VCaP (cell line): Measurements from ENCODE around the gene NCOA7.
A peak's percentile ranks its signal among the peaks of the same experiment; 100 is the strongest.

ENCODE experiments used
- H3K27ac ChIP-seq: fragments of 450-650 bp; 2 replicates; pipeline ENCODE4 v1.5.1; 2017
- TF ChIP-seq, protein P1 (sequence below): fragments of 450-650 bp; conservative IDR thresholded peaks from 2 replicates; pipeline ENCODE4 v1.5.1; 2017; ENCODE audit warnings: mild to moderate bottlenecking, moderate library complexity

NCOA7 gene

DNA sequence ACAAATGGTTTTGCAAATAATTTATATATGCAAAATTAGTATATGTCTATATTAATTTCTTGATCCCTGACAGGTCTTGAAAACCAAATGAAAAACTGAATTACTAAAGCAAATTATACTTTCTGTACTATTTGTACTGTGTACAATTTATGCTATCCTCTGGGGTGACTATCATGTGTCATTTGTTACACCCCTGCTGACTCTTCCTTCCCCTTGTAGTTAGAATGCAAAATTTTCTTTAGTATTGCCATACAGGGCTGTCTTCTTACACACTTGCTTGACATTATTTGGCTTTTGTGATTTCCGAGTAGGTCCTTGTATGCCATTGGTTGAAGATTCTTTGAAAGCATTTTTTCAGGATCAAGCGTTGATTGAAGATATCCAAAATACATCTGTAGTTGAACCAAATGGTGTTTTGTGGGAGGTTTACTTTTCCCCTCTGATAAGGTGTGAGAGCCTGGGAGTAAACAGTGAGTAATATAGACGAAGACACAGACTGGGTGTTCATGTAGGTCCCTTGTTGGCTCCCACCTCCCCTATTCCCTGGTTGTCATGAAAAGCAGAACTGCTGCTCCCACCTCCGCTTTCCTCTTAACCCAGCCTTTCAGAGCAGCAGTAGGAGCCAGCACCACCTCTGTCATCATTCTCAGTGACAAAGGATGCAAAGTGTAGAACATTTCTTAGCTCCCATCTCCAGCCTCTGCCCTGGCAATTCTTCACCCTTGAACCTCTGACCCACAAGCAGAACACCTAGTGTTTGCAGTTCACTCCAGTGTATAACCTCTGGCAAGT, 29.0 kb downstream of the NCOA7 start:
- TF ChIP-seq, protein P1, sequence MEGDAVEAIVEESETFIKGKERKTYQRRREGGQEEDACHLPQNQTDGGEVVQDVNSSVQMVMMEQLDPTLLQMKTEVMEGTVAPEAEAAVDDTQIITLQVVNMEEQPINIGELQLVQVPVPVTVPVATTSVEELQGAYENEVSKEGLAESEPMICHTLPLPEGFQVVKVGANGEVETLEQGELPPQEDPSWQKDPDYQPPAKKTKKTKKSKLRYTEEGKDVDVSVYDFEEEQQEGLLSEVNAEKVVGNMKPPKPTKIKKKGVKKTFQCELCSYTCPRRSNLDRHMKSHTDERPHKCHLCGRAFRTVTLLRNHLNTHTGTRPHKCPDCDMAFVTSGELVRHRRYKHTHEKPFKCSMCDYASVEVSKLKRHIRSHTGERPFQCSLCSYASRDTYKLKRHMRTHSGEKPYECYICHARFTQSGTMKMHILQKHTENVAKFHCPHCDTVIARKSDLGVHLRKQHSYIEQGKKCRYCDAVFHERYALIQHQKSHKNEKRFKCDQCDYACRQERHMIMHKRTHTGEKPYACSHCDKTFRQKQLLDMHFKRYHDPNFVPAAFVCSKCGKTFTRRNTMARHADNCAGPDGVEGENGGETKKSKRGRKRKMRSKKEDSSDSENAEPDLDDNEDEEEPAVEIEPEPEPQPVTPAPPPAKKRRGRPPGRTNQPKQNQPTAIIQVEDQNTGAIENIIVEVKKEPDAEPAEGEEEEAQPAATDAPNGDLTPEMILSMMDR = no peak
- H3K27ac ChIP-seq = peak overlapping the region; percentile 57

- peak overlapping the region; percentile 29 for H3K27ac ChIP-seq
Measured at GRCh38 chr6:125821825-125822281, 31.1 kb downstream of the NCOA7 start.

GRCh38 chr6:125823180-125823579, 32.4 kb downstream of the NCOA7 start:
- H3K27ac ChIP-seq = no peak overlapping the region
- TF ChIP-seq, protein P1 = no peak

More at GRCh38 chr6:125821825-125822281, 31.1 kb downstream of the NCOA7 start:
- TF ChIP-seq, protein P1 = no peak

- TF ChIP-seq, protein P1 = no peak
- no peak overlapping the region for H3K27ac ChIP-seq
Measured at GRCh38 chr6:125824946-125825771, 34.4 kb downstream of the NCOA7 start.

DNA sequence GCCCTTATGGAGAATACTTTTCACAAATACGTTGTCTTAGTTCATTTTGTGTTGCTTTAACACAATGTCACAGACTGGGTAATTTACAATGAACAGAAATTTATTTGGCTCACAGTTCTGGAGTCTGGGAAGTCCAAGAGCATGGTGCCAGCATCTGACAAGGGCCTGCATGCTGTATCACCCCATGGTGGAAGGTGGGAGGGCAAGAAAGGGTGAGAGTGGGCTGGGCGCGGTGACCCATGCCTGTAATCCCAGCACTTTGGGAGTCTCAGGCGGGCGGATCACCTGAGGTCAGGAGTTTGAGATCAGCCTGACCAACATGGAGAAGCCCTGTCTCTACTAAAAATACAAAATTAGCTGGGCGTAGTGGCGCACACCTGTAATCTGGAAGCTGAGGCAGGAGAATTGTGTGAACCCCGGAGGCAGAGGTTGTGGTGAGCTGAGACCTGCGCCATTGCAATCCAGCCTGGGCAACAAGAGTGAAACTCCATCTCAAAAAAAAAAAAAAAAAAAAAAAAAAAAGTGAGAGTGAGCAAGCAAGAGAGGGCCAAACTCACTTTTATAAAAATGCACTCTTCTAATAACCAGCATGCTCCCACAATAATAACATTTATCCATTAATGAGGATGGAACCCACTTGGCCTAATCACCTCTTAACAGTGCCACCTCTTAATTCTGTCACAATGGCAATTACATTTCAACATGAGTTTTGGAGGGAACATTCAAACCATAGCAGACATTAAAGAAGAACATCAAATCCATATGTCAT, 36.1 kb downstream of the NCOA7 start:
- H3K27ac ChIP-seq = no peak overlapping the region
- TF ChIP-seq, protein P1 = no peak

GRCh38 chr6:125827788-125828320, 37.1 kb downstream of the NCOA7 start:
- H3K27ac ChIP-seq = no peak overlapping the region
- TF ChIP-seq, protein P1 = no peak
